IPS DF 4.7 (cell line): Measurements from ENCODE around the gene PPP1R2.
"Not testable (repeated sequence)": the region's sequence is repeated elsewhere in the genome, so short reads cannot be mapped to it uniquely, and the experiment has no call there.

Experiments
- DNase-seq: peaks from one replicate; pipeline ENCODE4 v3.0.0-alpha.2; 2013; ENCODE audit warnings: low spot score; ENCODE audit errors: extremely low read depth

The PPP1R2 gene

DNA sequence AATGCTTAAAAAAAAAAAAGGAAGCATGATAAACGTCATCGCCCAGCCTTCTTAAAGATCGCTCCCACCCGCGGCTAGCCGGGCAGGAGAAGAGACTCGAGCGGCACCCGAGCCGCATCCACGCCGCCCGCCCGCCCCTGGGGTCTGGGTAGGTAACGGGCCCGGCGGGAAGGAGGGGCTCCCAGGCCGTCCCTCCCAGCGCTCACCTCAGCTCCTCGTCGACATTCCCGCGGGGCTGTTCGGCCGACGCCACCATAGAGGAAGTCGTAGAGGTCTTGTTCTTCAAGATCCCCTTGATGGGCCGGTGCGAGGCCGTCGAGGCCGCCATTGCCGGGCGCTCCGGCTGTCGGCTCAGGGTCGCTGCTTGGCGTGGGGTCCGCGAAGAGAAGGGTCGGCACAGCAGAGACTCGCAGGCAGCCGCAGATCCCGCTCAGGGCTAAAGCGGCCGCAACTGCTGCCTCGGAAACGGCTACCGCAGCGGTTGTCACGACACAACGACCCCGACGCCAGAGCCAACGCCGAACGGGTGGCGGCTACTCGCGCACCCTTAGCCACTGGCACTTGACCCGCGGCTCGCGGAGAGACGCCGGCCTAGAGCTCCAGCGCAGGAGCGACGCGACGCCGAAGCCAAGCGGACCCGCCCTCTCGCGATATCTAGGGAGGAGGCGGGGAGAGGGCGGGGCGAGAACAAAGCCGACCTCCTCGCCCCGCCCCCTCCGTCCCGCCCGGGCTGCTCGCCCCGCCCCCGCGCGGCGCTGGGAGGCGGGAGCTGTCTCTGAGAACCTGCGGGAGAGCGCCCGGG lies at the start of gene PPP1R2:
TSS of gene PPP1R2 (minus strand) at position 628 of the 802 bp plus-strand sequence. CDS start at position 328, 300 bp downstream.
- DNase-seq: no peak

DNA sequence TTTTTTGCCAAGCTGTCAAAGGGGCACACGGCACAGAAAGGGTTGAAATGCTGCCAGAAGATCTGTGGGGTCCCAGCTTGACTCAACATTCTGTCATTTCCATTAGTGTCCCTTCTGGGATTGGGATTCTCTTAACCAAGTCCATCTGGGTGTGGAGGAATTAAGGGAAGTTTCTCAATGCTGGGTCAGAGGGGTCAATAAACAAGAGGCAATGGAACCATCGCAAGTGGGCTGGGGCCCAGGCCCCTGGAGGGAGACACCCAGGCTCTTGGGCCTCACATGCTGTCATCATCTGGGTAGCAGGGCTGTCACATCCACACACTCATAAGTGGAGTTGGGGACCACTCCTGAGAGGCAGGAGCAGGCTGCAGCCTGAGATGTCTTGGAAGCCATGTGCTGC lies 48.7 kb upstream of the PPP1R2 start:
- DNase-seq: no peak

DNA sequence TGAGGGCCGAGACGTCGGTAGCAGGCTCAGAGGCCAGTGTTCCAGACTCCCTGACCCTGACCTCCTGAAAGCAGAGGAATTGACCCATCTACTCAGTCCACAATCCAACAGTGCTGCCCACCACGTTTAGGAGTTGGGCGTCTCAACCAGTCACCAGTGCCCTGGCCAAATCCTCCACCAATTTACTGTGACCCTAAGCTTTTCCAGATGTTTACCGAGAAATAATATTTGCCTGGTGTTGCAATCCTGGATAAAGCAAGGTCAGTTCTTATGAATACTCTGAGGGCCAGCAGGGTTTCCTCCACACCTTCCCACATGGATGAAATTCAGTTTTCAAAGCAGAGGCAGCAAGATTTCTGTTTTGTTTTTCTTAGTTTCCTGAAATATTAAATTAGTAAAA lies 48.1 kb upstream of the PPP1R2 start:
- DNase-seq: no peak

DNA sequence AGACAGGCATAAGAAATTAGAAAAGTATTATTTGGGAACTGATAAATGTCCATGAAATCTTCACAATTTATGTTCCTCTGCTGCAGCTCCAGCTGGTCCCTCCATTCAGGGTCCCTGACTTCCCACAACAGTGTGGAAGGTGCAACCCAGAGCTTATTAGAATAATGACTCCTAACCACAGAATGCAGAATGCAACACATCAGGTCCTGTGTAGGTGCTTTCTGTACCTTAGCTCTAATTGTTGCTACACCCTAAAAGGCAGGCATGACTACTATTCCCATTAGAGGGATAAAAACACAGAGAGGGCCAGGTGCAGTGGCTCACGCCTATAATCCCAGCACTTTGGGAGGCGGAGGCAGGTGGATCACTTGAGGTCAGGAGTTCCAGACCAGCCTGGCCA lies 47.3 kb upstream of the PPP1R2 start:
- not testable (repeated sequence) for DNase-seq

DNA sequence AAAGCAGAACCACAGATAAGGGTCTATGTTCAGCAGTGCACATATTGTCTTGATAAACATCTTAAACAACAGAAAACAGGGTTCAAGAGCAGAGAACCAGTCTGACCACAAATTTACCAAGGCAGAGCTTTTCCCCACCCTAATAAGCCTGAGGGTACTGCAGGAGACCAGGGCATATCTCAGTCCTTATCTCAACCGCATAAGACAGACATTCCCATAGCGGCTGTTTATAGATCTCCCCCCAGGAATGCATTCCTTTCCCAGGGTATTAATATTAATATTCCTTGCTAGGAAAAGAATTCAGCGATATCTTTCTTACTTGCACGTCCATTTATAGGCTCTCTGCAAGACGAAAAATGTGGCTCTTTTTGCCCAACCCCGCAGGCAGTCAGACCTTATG lies 46.7 kb upstream of the PPP1R2 start:
- not testable (repeated sequence) for DNase-seq

DNA sequence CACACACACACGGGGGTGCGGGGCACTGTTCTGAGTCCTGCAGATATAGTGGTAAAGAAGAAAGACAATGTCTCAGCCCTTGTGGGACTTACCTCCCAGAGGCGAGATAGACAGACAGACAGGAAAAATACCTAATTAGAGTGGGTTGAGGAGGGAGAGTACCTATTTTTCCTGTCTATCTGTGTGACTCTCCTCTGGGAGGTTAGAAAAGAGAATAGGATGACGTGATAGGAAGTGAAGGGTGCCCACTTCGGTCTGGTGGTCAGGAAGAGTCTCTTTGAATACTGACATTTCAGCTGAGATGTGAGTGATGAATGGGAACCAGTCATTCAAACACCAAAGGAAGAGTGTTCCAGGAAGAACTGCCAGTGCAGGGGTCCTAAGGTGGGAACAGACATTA lies 44.7 kb upstream of the PPP1R2 start:
- no peak for DNase-seq

DNA sequence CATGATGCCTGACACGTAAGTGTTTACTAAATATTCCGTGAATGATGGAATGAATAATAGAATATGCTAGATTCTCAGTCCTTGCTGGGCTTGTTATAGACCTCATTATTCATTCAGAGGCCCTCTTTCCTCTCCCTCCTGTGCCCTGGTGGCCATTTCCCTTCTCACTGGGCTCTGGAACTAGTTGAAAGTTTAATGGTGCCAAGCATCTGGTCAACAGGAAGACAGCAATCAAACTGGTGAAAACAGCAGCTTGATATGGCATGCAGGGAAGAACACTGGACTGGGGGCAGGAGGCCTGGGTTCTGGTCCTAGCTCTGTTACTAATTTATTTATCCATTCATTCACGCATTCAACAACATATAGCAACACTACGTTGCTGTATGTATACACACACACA lies 44.3 kb upstream of the PPP1R2 start:
- no peak for DNase-seq

DNA sequence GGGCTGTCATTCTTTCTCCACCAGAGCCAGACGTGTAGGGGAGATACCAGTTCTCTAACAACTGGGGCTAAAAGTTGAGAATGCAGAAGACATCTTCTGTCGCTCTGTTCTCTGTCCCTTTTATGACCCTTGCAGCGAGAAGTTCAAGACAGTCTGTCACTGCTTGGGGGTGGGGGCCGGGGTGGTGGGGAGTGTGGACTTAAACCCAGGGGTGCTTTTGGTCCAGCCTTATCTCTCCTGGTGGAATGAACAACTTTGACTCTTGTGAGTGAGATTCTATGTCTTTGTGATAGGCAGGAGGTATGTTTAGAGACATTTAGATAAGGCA lies 41.4 kb upstream of the PPP1R2 start:
- no peak for DNase-seq

DNA sequence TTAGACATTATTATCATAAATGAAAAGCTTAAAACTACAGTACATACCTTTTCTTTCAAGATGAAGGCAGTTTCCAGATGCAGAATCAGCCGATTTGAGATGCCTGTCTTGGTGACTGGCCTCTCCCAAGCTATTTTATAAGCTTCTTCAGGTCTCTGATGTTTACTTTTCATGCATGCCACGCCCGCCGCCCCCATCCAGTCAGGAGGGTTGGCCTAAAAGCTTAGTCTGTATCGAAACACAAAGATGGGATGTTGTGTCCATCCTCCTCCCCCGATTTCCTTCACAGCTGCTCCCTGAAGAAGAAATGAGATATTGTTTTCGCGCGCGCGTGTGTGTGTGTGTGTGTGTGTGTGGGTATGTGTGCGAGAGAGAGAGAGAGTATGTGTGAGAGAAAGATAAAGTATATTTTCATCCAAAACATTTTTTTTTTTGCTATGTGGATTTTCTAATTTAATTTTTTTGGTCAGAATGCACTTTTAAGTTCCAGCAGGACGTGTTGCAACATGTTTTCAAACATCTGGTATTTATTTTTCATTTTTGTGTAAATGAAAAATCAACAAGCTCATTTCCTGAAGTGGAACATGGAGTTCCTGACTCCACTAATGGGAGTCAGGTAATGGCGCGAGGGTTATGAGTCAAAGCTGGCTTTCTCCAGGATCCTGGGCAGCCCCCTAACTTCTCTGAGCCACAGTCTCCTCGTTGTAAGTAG lies 40.9 kb upstream of the PPP1R2 start, which contains the start of gene APOD:
TSS of gene APOD (minus strand) at position 110 of the 712 bp plus-strand sequence. CDS start 4,479 bp downstream, outside the sequence.
- DNase-seq: no peak

DNA sequence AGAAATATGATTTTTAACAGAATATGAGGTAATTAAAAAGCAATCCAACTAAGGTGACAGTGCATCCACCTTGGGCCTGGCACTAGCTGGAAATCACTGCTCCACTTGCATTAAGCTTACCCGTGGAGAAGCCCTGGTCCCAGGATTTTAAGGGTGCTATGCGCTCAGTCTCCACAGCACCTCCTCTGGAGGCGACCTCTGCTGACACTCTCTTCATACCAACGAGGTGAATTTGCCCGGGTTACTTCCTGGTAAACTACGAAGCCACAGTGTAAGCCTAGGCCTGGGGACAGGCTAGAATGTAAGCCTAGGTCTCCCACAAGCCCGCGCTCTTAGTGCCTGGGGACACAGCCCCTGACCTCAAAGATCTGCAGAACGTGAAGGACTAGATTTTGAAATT lies 39.8 kb upstream of the PPP1R2 start:
- peak; percentile 28 for DNase-seq

DNA sequence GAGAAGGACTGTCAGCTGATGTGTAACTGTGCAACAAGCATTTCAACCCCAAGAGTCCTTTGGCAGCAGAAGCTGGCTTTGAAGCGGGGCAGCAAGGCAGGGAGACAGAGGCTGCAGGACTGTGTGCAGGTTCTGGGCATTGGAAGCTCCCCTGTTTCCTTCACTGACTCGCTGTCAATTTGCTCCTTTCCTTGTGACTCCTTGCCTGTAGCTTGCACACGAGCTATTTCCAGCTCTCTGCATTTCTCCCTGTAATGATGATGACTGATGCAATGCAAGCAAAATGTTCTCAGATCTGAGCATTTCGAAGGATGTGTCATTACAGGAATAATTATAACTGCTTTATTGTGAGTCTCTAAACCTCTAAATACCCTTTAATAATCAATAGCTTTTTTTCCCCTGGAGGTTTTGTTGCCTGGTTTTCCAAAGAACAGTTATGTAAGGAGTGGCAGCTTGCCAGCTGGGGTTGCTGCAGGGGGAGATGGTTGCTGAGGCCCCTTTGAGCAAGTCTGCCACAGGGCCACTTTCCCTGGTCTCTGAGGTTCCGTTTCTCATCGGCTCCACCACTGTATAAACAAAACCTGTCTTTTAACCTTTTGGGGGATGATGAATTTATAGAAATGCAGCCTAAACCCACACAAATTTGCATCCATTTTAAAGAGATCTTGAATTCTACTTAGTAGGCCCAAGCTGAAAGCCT lies 37.8 kb upstream of the PPP1R2 start:
- DNase-seq: no peak

DNA sequence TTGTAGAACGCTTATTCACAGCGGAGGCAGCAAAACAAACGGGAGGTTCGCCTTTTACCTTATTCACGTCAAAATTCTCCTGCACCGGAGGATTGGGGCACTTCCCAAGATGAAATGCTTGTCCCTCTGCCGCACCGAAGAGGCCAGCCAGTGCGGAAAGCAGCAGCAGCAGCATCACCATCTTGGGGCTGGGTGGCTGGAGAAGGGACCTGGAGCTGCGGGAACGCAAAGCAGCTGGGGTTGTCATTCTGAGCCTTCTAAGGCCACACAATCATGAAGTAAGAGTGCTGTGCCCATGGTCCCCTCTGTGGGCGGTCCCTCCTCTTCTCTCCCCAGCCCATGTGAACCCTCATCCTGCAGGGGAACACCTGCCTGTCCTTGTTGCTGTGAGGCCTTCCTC lies 36.2 kb upstream of the PPP1R2 start:
- DNase-seq: no peak

DNA sequence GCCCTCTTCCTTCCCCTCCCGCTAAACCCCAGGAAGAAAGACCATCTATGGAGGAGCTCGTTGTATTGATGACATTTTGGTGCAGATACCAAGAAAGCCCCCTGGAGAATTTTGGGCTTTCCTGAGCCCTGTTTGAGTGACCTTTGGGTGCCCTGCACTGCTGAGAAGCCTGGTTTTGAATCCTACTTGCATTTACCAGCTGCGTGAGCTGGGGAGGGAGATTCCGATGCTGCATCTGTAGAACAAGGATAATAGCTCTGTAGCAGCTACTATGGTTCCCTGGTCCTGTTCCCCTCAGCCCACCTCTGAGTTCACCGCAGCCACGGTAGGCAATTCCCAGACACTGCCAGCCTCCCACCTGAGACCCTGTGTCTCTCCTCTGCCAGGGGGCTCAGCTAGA lies 35.4 kb upstream of the PPP1R2 start:
- DNase-seq: no peak

DNA sequence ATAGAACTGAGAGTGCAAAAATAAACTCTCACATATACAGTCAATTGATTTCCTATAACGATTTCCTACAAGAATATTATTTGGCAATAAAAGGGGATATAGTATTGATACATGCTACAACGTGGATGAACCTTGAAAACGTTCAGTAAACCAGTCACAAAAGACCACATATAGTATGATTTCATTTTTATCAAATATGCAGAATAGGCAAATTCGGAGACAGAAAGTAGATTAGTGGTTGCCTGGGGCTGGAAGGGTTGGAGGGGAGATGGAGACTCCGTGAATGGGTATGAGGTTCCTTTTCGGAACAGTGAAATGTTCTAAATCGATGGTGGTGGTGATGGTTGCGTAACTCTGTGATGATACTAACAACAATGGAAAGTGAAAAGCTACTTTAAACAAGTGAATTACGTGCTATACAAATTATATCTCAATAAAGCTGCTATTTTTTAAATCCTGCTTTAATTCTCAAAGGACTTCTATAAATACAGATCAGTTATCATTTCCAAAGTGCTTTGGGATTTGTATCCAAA lies 34.6 kb upstream of the PPP1R2 start:
- no peak for DNase-seq

DNA sequence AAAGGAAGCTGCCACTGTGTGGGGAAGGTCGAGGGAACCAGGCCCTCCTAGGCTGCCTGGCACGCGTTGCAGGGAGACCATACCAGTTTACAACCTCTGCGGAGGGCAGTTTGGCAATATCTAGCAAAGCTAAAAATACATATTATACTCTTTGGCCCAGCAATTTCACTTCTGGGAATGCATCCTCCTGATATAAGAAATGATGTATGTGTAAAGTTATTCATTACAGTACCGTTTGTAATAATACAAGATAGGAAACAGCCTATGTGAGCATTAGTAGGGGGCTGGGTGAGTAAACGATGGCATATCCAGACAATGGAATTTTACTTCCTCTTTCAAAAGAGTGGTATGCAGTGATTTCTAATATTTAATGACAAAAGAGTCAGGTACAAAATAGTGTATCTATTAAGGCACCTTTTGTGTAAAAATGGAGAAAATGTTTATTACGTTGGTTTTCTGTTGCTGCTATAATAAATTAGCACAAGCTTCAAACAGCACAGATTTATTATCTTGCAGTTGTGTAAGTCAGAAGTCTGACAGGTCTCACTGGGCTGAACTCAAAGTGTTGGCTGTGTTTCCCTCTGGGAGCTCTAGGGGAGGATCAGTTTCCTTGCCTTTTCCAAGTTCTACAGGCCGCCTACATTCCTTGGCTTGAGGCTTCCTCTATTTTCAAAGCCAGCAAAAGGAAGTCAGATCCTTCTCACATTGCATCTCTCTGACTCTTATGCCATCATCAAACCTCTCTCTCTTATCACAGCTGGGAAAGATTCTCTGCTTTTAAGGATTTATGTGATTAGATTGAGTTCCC lies 31.6 kb upstream of the PPP1R2 start:
- DNase-seq: no peak

DNA sequence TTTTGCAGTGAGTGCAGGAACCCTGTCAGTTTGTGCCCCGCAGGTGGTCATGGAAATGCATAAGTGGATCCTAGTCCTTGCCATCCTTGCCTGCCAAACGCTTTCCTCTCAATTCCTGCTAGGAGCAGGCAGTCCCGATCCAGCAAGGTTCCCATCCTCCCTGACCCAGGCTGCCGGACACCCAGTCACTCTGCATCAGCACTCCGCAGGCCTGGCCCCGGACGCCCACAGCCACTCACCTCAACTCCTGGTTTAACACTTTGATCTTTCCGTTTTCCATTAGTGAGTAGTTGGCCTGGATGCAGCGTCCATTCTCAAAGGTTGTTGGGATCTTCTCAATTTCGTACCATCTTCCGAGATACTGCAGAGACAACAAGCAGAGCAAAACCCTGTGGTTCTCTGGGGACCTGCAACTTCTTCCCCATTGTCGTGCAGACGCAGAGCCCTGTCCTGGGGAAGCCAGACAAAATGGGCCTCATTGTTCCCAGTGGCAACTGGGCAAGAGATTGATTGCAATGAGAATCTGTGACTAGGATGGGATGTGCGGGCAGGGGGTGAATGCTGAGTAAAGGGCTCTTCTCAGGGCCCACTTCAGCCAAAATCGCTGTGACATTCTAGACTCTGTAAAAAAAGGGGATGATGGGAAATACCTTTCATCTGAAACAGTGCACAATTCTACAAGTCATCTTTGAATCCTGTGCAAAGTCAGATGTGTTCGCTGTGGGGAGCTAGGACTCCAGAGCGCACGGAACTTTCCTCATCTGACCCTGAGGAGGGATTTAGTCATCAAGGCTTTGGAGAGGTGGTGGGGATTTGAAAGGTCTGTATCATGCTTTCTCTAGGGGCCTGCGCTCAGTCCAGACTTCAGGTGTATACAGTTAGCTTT lies 30.7 kb upstream of the PPP1R2 start:
- no peak for DNase-seq

DNA sequence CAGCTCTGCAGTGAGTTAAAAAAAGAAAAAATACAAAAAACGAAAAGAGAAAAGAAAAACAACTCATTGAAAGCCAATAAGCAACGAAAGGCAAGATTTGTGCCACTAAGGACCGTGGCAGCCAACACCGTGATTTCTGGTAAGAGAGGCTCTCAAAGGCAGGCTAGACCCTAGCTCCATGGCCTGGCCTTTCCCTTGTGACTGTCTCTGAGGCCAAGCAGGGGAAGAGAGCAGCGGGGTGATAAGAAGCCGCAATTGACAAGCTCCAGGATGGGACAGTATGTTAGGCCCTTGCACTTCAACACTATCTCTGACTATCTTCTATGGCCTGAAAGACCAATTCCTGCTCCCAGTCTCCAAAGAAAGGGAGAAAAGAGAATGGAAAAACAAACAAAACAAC lies 28.2 kb upstream of the PPP1R2 start:
- no peak for DNase-seq

DNA sequence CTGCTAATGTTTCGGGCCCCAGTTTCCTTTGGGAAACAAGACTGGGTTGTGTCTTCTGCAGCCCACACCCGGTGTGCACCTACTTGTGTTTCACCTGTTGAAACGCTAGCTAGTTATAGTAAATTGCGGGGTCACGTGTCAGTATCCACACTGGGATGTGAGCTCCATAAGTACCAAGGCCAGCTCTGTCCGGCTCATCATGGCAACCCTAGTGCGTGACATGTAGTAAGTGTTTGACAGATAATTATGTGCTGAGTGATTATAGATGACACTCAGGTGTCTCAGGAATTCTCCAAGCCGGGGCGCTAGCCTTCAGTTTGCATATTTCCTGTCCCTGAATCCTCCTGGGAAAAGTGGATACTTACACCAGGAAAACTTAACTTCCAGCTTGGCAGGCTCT lies 27.8 kb upstream of the PPP1R2 start:
- no peak for DNase-seq

DNA sequence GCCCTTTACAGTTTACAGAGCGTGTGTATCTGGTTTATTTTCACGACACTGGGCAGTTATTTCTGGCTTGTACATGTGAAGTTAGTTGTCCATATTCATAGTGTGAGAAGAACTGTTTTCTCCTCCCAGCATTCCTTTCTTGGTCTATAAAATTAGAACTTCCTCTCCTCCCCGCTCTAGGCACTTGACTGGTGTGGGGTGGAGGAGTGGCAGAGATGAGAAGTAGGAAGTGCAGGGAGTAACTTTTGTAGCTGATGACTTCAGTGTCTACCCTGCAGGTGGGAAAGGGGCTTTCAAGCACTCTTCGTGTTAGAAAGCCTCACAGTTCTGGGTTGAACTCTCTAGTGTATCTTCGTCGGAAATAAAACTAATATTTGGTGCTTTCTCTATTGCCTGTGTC lies 27.2 kb upstream of the PPP1R2 start:
- DNase-seq: no peak

DNA sequence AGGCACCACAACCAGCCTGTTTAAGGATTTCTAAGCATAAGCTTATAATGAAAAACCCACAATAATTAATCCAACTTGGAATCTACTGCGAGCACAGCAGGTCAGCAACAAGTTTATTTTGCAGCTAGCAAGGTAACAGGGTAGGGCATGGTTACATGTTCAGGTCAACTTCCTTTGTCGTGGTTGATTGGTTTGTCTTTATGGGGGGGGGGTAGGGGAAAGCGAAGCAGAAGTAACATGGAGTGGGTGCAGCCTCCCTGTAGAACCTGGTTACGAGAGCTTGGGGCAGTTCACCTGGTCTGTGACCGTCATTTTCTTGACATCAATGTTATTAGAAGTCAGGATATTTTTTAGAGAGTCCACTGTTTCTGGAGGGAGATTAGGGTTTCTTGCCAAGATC lies 25.5 kb upstream of the PPP1R2 start:
- no peak for DNase-seq
